Astrocyte (in vitro differentiated cells and primary cell): ENCODE measurements around the gene IFNGR2. TPM values are rescaled to one million over a fixed set of nuclear protein-coding genes. Genes with fewer than 3 reads are reported as not detected.
A peak's percentile ranks its signal among the peaks of the same experiment; 100 is the strongest.

Source experiments
- DNase-seq: peaks from one replicate; pipeline ENCODE4 v3.0.0-alpha.2; 2010; ENCODE audit warnings: low read depth
- FAIRE-seq: peaks from 2 replicates; lab custom pipeline; 2011; peaks lifted over from hg19 to GRCh38; lab: Jason Lieb, UNC
- H2AFZ ChIP-seq: 2 replicates; pipeline ENCODE4 v1.6.0; 2012; ENCODE audit warnings: low read depth, low read length, inconsistent platforms
- H3K27ac ChIP-seq: 2 replicates; pipeline ENCODE4 v1.5.1; 2011; ENCODE audit warnings: low read depth, low read length, inconsistent platforms
- H3K27me3 ChIP-seq: 2 replicates; pipeline ENCODE4 v1.6.0; 2011; ENCODE audit warnings: low read length, inconsistent platforms; ENCODE audit not compliant: insufficient read depth
- H3K36me3 ChIP-seq: 2 replicates; pipeline ENCODE4 v1.5.1; 2011; ENCODE audit warnings: low read length, inconsistent platforms; ENCODE audit not compliant: insufficient read depth
- H3K4me1 ChIP-seq: 2 replicates; pipeline ENCODE4 v1.5.1; 2011; ENCODE audit warnings: low read length, inconsistent platforms; ENCODE audit not compliant: insufficient read depth
- H3K4me2 ChIP-seq: 2 replicates; pipeline ENCODE4 v1.6.0; 2012; ENCODE audit warnings: low read length, inconsistent platforms
- H3K4me3 ChIP-seq: 2 replicates; pipeline ENCODE4 v1.5.1; 2011; ENCODE audit warnings: low read depth, mild to moderate bottlenecking, low read length, inconsistent platforms; ENCODE audit not compliant: insufficient read depth
- H3K79me2 ChIP-seq: 2 replicates; pipeline ENCODE4 v1.6.0; 2012; ENCODE audit warnings: mild to moderate bottlenecking, low read length, inconsistent platforms; ENCODE audit not compliant: insufficient read depth
- H3K9ac ChIP-seq: 2 replicates; pipeline ENCODE4 v1.6.0; 2012; ENCODE audit warnings: mild to moderate bottlenecking, low read length, inconsistent platforms
- H3K9me3 ChIP-seq: 2 replicates; pipeline ENCODE4 v1.5.1; 2012; ENCODE audit warnings: low read depth, mild to moderate bottlenecking, low read length, inconsistent platforms; ENCODE audit not compliant: insufficient read depth
- H4K20me1 ChIP-seq: 2 replicates; pipeline ENCODE4 v1.6.0; 2012; ENCODE audit warnings: low read length, inconsistent platforms; ENCODE audit not compliant: insufficient read depth
- H3K27ac Mint-ChIP-seq: one replicate; pipeline ENCODE4 v1.8.0; 2021; ENCODE audit warnings: mild to moderate bottlenecking, mixed read lengths; ENCODE audit not compliant: unreplicated experiment
- H3K27me3 Mint-ChIP-seq: one replicate; pipeline ENCODE4 v1.8.0; 2021; ENCODE audit warnings: low read depth, mixed read lengths; ENCODE audit not compliant: unreplicated experiment
- H3K36me3 Mint-ChIP-seq: one replicate; pipeline ENCODE4 v1.8.0; 2021; ENCODE audit warnings: low read depth, mixed read lengths; ENCODE audit not compliant: unreplicated experiment
- H3K4me1 Mint-ChIP-seq: one replicate; pipeline ENCODE4 v1.8.0; 2021; ENCODE audit warnings: low read depth, mixed read lengths; ENCODE audit not compliant: unreplicated experiment
- H3K4me3 Mint-ChIP-seq: one replicate; pipeline ENCODE4 v1.8.0; 2021; ENCODE audit warnings: mild to moderate bottlenecking, moderate library complexity, mixed read lengths; ENCODE audit not compliant: unreplicated experiment
- H3K9me3 Mint-ChIP-seq: one replicate; pipeline ENCODE4 v1.8.0; 2021; ENCODE audit warnings: mild to moderate bottlenecking, mixed read lengths; ENCODE audit not compliant: unreplicated experiment
- EZH2 ChIP-seq: IDR thresholded peaks from 2 replicates; pipeline ENCODE4 v1.6.1; 2012; ENCODE audit warnings: mild to moderate bottlenecking, low read length, inconsistent platforms; ENCODE audit not compliant: insufficient read depth
- total RNA-seq: library from RNA; stranded (reverse); gene quantifications from 2 replicates; pipeline ENCODE4 v1.2.1, GENCODE V29; 2021
- TF ChIP-seq, protein P1 (sequence below): IDR thresholded peaks from 2 replicates; pipeline ENCODE4 v1.5.1; 2011; ENCODE audit warnings: low read depth, mild to moderate bottlenecking, inconsistent platforms, low read length, moderate library complexity; ENCODE audit not compliant: insufficient read depth

The IFNGR2 gene
- total RNA-seq, 1 donor from 2014 or later, result 58.9 TPM

DNA sequence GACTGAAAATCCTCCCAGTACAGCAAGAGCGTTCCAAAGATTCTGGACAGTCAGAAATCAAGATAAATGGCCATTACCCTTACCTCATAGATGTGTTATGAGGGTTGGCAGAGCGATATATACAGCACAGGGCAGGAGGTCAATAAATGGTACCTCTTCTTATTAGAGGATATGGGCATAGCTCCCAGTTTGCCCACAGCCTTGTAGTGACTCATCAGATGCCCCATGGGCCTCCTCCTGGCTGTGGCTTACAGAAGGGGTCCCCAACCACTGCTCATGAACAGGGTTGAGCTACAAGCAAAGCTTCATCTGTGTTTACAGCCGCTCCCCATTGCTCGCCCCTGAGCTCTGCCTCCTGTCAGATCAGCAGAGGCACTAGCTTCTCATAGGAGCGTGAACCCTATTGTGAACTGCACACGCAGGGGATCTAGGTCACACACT is 7.3 kb upstream of the IFNGR2 start:
- Mint-ChIP-seq H3K27ac (no peak overlapping the region), H3K4me3 (no peak overlapping the region), H3K27me3 (peaks cover 11% of the 10 kb centered on the region), H3K9me3 (no peaks in the 10 kb centered on the region), H3K4me1 (peaks cover 11% of the 10 kb centered on the region), H3K36me3 (peaks cover 1% of the 10 kb centered on the region)
- H3K4me1 ChIP-seq, result peaks cover 21% of the 10 kb centered on the region
- peak overlapping the region; percentile 1 for H2AFZ ChIP-seq
- FAIRE-seq (no peak), DNase-seq (peak; percentile 70)
- no peak overlapping the region for H3K4me3 ChIP-seq
- peak overlapping the region; percentile 56 for H3K4me2 ChIP-seq
- peak overlapping the region; percentile 1 for H3K9ac ChIP-seq
- H3K27ac ChIP-seq, result peak overlapping the region; percentile 15
- H3K27me3 ChIP-seq, result no peaks in the 10 kb centered on the region
- H3K36me3 ChIP-seq, result no peaks in the 10 kb centered on the region
- no peak for TF ChIP-seq EZH2
- TF ChIP-seq, protein P1, sequence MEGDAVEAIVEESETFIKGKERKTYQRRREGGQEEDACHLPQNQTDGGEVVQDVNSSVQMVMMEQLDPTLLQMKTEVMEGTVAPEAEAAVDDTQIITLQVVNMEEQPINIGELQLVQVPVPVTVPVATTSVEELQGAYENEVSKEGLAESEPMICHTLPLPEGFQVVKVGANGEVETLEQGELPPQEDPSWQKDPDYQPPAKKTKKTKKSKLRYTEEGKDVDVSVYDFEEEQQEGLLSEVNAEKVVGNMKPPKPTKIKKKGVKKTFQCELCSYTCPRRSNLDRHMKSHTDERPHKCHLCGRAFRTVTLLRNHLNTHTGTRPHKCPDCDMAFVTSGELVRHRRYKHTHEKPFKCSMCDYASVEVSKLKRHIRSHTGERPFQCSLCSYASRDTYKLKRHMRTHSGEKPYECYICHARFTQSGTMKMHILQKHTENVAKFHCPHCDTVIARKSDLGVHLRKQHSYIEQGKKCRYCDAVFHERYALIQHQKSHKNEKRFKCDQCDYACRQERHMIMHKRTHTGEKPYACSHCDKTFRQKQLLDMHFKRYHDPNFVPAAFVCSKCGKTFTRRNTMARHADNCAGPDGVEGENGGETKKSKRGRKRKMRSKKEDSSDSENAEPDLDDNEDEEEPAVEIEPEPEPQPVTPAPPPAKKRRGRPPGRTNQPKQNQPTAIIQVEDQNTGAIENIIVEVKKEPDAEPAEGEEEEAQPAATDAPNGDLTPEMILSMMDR, result no peak
- H3K9me3 ChIP-seq, result no peaks in the 10 kb centered on the region
- H3K79me2 ChIP-seq, result no peaks in the 10 kb centered on the region
- no peaks in the 10 kb centered on the region for H4K20me1 ChIP-seq

DNA sequence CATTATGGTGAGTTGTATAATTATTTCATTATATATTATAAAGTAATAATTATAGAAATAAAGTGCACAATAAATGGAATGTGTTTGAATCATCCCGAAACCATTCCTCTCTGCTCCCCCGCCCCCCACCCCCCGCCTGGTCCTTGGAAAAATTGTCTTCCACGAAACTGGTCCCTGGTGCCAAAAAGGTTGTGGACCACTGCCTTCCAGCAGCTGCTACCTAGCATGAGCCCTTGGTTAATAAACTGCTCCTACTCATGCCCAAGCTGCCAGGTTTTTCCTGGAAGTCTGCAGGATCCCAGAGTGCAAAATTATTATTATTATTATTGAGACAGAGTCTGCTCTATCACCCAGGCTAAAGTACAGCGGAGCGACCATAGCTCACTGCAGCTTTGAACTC is 6.8 kb upstream of the IFNGR2 start:
- Mint-ChIP-seq H3K27ac (no peak overlapping the region), H3K4me3 (no peak overlapping the region), H3K36me3 (peaks cover 1% of the 10 kb centered on the region), H3K27me3 (peaks cover 11% of the 10 kb centered on the region), H3K9me3 (no peaks in the 10 kb centered on the region), H3K4me1 (peaks cover 12% of the 10 kb centered on the region)
- TF ChIP-seq, protein P1, result no peak
- no peak for TF ChIP-seq EZH2
- Histone ChIP-seq H2AFZ (no peak overlapping the region), H4K20me1 (no peaks in the 10 kb centered on the region), H3K36me3 (no peaks in the 10 kb centered on the region), H3K4me1 (peaks cover 24% of the 10 kb centered on the region), H3K4me2 (no peak overlapping the region), H3K27ac (peak overlapping the region; percentile 59), H3K4me3 (no peak overlapping the region), H3K9me3 (no peaks in the 10 kb centered on the region), H3K27me3 (no peaks in the 10 kb centered on the region), H3K9ac (peak overlapping the region; percentile 43), H3K79me2 (no peaks in the 10 kb centered on the region)
- FAIRE-seq, result no peak
- no peak for DNase-seq

DNA sequence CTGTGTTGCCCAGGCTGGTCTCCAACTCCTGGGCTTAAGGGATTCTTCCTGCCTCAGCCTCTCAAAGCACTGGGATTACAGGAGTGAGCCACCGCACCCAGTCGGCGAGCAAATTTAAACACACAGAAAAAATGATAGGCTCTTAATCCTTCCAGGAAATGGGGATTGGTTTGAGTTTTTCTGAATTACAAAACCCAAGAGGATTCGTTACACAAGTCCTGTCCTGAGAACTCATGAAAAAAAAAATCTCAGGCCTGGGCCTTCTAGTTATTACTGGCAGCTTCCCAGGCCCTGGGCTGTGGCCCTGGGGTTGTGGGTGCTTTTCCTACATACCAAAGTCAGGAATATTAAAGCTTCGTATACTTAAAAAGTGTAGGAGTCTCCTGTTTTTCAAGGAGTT is 6.3 kb upstream of the IFNGR2 start:
- Mint-ChIP-seq H3K4me3 (no peak overlapping the region), H3K9me3 (peaks cover 2% of the 10 kb centered on the region), H3K27me3 (peaks cover 11% of the 10 kb centered on the region), H3K27ac (peak overlapping the region; percentile 58), H3K4me1 (peaks cover 14% of the 10 kb centered on the region), H3K36me3 (peaks cover 1% of the 10 kb centered on the region)
- Histone ChIP-seq H2AFZ (no peak overlapping the region), H3K27ac (peak overlapping the region; percentile 59), H3K9me3 (no peaks in the 10 kb centered on the region), H3K4me3 (no peak overlapping the region), H4K20me1 (no peaks in the 10 kb centered on the region), H3K79me2 (no peaks in the 10 kb centered on the region), H3K36me3 (no peaks in the 10 kb centered on the region), H3K4me1 (peaks cover 24% of the 10 kb centered on the region), H3K4me2 (peak overlapping the region; percentile 53), H3K27me3 (no peaks in the 10 kb centered on the region), H3K9ac (peak overlapping the region; percentile 43)
- TF ChIP-seq, protein P1, result no peak
- no peak for TF ChIP-seq EZH2
- FAIRE-seq (no peak), DNase-seq (peak; percentile 81)
